H4 (cell line): Measurements from ENCODE around the gene ANKRD1. TPM values are rescaled to one million over a fixed set of nuclear protein-coding genes. Genes with fewer than 3 reads are reported as not detected.
"Not testable (repeated sequence)": the region's sequence is repeated elsewhere in the genome, so short reads cannot be mapped to it uniquely, and the experiment has no call there.

Experiments
- DNase-seq: peaks from one replicate; pipeline ENCODE4 v3.0.0-alpha.2; 2015; ENCODE audit warnings: low spot score
- total RNA-seq: library from RNA; depleted of rRNA; stranded (reverse); fragments of >200 nt; shearing (Covaris generic); gene quantifications from 2 replicates; pipeline ENCODE4 v1.2.3, GENCODE V29; 2014

ANKRD1 gene
- total RNA-seq, 1 experiment from 2014 or later = 6.0 TPM

- DNase-seq = no peak
Measured at GRCh38 chr10:90912854-90913479, 7.9 kb downstream of the ANKRD1 start.

- DNase-seq = no peak
Measured at GRCh38 chr10:90912174-90912573, 8.7 kb downstream of the ANKRD1 start.

- peak; percentile 62 for DNase-seq
Measured at GRCh38 chr10:90911133-90912051, 9.5 kb downstream of the ANKRD1 start.

- DNase-seq = no peak
Measured at GRCh38 chr10:90906596-90906995, 14.3 kb downstream of the ANKRD1 start.

- no peak for DNase-seq
Measured at GRCh38 chr10:90905925-90906324, 15.0 kb downstream of the ANKRD1 start.

GRCh38 chr10:90896916-90897315 is 24.0 kb downstream of the ANKRD1 start:
- DNase-seq = not testable (repeated sequence)

GRCh38 chr10:90893190-90893589 is 27.7 kb downstream of the ANKRD1 start:
- DNase-seq = no peak

- no peak for DNase-seq
Measured at GRCh38 chr10:90890347-90890746, 30.5 kb downstream of the ANKRD1 start.

- no peak for DNase-seq
Measured at GRCh38 chr10:90889636-90890035, 31.3 kb downstream of the ANKRD1 start.

GRCh38 chr10:90888387-90888786 is 32.5 kb downstream of the ANKRD1 start:
- no peak for DNase-seq

GRCh38 chr10:90887555-90887954 is 33.3 kb downstream of the ANKRD1 start:
- DNase-seq = no peak

- DNase-seq = peak; percentile 22
Measured at GRCh38 chr10:90885176-90885575, 35.7 kb downstream of the ANKRD1 start.

- DNase-seq = no peak
Measured at GRCh38 chr10:90884431-90884830, 36.5 kb downstream of the ANKRD1 start.

GRCh38 chr10:90880059-90880719 is 40.7 kb downstream of the ANKRD1 start:
- DNase-seq = not testable (repeated sequence)

- DNase-seq = no peak
Measured at GRCh38 chr10:90879062-90879461, 41.8 kb downstream of the ANKRD1 start.

GRCh38 chr10:90872648-90873020 is 48.3 kb downstream of the ANKRD1 start:
- no peak for DNase-seq

GRCh38 chr10:90871766-90872647 is 48.9 kb downstream of the ANKRD1 start, which contains the start of gene RPP30:
TSS of gene RPP30 (plus strand) at chr10:90871974. CDS start at chr10:90871987, 13 bp downstream.
- peak; percentile 78 for DNase-seq

- DNase-seq = peak; percentile 84
Measured at GRCh38 chr10:90871279-90871765, 49.6 kb downstream of the ANKRD1 start.

GRCh38 chr10:90866050-90866598 is 54.8 kb downstream of the ANKRD1 start:
- no peak for DNase-seq

GRCh38 chr10:90865401-90865800 is 55.5 kb downstream of the ANKRD1 start:
- DNase-seq = no peak
